Measurements from ENCODE around the gene CLCN3. TPM values are rescaled to one million over a fixed set of nuclear protein-coding genes. Genes with fewer than 3 reads are reported as not detected.

The CLCN3 gene
- total RNA-seq, 1 donor from 2014 or later: 57.4 TPM

GRCh38 chr4:169615467-169616106 lies 4.8 kb upstream of the CLCN3 start:
- no peaks in the 10 kb centered on the region for H3K9me3 Mint-ChIP-seq
- TF ChIP-seq, protein P1, sequence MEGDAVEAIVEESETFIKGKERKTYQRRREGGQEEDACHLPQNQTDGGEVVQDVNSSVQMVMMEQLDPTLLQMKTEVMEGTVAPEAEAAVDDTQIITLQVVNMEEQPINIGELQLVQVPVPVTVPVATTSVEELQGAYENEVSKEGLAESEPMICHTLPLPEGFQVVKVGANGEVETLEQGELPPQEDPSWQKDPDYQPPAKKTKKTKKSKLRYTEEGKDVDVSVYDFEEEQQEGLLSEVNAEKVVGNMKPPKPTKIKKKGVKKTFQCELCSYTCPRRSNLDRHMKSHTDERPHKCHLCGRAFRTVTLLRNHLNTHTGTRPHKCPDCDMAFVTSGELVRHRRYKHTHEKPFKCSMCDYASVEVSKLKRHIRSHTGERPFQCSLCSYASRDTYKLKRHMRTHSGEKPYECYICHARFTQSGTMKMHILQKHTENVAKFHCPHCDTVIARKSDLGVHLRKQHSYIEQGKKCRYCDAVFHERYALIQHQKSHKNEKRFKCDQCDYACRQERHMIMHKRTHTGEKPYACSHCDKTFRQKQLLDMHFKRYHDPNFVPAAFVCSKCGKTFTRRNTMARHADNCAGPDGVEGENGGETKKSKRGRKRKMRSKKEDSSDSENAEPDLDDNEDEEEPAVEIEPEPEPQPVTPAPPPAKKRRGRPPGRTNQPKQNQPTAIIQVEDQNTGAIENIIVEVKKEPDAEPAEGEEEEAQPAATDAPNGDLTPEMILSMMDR (IDR thresholded peaks at IDR 0.05; ENCODE audit: unreplicated experiment): no peak
- no peaks in the 10 kb centered on the region for H3K36me3 Mint-ChIP-seq
- DNase-seq (ENCODE audit: low spot score in 2 of 2, unreplicated experiment in 2 of 2): no peak
- peaks cover 31% of the 10 kb centered on the region for H3K4me1 Mint-ChIP-seq
- no peak overlapping the region for H3K27ac Mint-ChIP-seq
- no peak overlapping the region for H3K4me3 Mint-ChIP-seq
- no peaks in the 10 kb centered on the region for H3K27me3 Mint-ChIP-seq (ENCODE audit: low read depth)

DNA sequence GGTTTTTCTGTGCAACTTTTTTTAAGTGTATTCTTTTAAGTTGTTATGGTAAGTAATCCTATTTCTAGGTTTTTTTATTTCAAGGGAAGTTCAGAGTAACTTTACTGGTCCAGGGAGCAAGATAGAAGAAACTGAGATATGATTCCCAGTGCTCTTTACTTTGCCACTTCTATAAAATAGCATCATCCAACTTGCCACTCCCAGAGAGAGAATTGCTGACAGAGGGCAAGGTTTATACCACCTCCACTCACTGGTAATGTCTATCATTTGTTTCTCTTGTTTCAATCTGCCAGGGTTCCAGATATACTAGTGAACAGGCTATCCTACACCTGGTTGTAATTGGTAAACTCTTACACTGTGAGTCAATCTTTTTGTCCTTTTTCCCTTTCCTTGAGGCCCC lies 3.5 kb upstream of the CLCN3 start:
- Mint-ChIP-seq H3K4me3 (no peak overlapping the region), H3K9me3 (no peaks in the 10 kb centered on the region), H3K36me3 (no peaks in the 10 kb centered on the region), H3K27ac (no peak overlapping the region), H3K27me3 (ENCODE audit: low read depth) (no peaks in the 10 kb centered on the region), H3K4me1 (peaks cover 26% of the 10 kb centered on the region)
- no peak for DNase-seq (ENCODE audit: low spot score in 2 of 2, unreplicated experiment in 2 of 2)
- TF ChIP-seq, protein P1 (IDR thresholded peaks at IDR 0.05; ENCODE audit: unreplicated experiment): no peak

DNA sequence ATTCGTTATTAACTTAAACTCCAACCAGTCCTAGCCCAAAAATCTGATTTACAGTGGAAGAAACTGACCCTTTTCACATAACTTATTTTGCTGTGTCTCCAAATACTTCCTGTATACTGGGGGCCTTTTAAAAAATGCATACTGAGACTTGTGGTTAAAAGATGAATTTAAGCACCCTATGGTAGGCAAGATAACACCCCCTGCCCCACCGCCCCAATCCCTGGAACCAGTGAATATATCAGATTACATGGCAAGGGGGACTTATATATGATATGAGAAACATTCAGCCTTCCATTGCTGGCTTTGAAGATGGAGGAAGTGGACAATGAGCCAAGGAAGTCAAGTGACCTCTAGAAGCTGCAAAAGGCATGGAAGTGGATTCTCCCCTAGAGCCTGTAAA lies 3.1 kb upstream of the CLCN3 start:
- H3K36me3 Mint-ChIP-seq: no peaks in the 10 kb centered on the region
- H3K4me3 Mint-ChIP-seq: no peak overlapping the region
- H3K27ac Mint-ChIP-seq: no peak overlapping the region
- no peaks in the 10 kb centered on the region for H3K9me3 Mint-ChIP-seq
- TF ChIP-seq, protein P1 (IDR thresholded peaks at IDR 0.05; ENCODE audit: unreplicated experiment): no peak
- DNase-seq (ENCODE audit: low spot score in 2 of 2, unreplicated experiment in 2 of 2): no peak
- no peaks in the 10 kb centered on the region for H3K27me3 Mint-ChIP-seq (ENCODE audit: low read depth)
- peaks cover 27% of the 10 kb centered on the region for H3K4me1 Mint-ChIP-seq

DNA sequence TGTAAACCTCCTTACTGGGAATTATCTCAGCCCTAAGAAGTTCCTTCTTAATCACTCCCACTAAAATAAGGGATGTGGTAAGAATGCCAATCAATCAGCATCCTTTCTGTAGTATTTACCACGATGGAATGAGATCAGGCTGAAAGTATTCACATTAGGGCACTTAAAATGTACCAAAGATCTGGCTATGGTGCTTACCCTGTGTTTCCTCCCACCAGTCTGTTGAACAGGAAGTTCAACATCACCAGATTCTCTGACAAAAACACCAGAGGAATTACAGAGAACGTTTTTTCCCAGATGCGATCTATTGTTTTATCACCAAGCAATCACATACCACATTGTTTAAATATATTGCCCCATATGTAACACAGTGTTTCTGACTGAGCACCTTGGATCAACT lies 2.1 kb upstream of the CLCN3 start:
- Mint-ChIP-seq H3K36me3 (no peaks in the 10 kb centered on the region), H3K27ac (peak overlapping the region; percentile 100), H3K27me3 (ENCODE audit: low read depth) (no peaks in the 10 kb centered on the region), H3K4me3 (no peak overlapping the region), H3K4me1 (peaks cover 30% of the 10 kb centered on the region), H3K9me3 (no peaks in the 10 kb centered on the region)
- TF ChIP-seq, protein P1 (IDR thresholded peaks at IDR 0.05; ENCODE audit: unreplicated experiment): no peak
- DNase-seq (ENCODE audit: low spot score in 2 of 2, unreplicated experiment in 2 of 2): no peak

DNA sequence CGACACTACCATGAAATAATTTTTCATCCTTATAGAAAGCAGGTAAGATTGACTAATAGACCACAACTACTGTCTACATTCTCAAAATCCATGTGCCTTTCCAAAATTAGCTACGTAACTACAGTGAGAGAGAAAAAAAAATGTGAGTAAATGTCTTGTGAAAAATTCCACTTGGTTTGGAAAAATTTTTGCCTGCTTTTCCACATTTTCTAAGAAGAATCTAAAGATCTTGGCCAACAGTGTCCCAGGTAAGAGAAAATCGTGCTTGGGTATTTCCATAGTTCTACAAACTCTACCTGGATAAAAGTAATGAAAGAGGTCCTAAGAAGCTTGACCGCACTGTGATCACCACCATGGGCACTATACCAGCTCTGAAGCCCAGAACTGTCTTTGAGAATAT lies 1.4 kb upstream of the CLCN3 start:
- DNase-seq (ENCODE audit: low spot score in 2 of 2, unreplicated experiment in 2 of 2): no peak
- TF ChIP-seq, protein P1 (IDR thresholded peaks at IDR 0.05; ENCODE audit: unreplicated experiment): no peak
- peaks cover 31% of the 10 kb centered on the region for H3K4me1 Mint-ChIP-seq
- H3K9me3 Mint-ChIP-seq: no peaks in the 10 kb centered on the region
- no peaks in the 10 kb centered on the region for H3K27me3 Mint-ChIP-seq (ENCODE audit: low read depth)
- H3K4me3 Mint-ChIP-seq: peak overlapping the region; percentile 99
- H3K27ac Mint-ChIP-seq: peak overlapping the region; percentile 100
- H3K36me3 Mint-ChIP-seq: no peaks in the 10 kb centered on the region
